ENCODE measurements around the gene VDAC1. TPM values are rescaled to one million over a fixed set of nuclear protein-coding genes. Genes with fewer than 3 reads are reported as not detected.

Gene VDAC1
- total and polyA plus RNA-seq, 2 of the 8 experiments (the other 6 are each of a cell fraction or from before 2014, with no cell fraction given): 111 to 301 TPM

DNA sequence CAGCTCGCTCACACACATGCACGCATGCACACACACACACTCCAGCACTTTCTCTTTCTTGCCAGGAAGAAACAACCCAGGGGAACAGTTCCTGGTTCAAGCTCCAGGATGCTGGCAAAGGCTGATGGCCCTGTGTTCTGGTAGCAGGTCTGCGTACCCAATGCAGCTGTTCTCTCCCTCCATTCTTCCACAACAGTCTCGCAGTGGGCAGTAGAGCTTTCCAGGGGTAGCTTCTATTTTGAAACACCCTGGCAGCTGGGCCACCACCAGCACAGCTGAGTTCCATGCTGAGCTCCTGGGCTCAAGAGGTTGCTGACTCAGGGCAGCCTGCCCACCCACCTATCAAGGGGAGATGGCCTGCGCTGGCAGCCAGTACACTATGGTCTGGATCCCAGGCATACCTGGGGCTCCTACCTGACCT is 4.7 kb downstream of the VDAC1 start (continued):
- TF ChIP-seq, protein P1, sequence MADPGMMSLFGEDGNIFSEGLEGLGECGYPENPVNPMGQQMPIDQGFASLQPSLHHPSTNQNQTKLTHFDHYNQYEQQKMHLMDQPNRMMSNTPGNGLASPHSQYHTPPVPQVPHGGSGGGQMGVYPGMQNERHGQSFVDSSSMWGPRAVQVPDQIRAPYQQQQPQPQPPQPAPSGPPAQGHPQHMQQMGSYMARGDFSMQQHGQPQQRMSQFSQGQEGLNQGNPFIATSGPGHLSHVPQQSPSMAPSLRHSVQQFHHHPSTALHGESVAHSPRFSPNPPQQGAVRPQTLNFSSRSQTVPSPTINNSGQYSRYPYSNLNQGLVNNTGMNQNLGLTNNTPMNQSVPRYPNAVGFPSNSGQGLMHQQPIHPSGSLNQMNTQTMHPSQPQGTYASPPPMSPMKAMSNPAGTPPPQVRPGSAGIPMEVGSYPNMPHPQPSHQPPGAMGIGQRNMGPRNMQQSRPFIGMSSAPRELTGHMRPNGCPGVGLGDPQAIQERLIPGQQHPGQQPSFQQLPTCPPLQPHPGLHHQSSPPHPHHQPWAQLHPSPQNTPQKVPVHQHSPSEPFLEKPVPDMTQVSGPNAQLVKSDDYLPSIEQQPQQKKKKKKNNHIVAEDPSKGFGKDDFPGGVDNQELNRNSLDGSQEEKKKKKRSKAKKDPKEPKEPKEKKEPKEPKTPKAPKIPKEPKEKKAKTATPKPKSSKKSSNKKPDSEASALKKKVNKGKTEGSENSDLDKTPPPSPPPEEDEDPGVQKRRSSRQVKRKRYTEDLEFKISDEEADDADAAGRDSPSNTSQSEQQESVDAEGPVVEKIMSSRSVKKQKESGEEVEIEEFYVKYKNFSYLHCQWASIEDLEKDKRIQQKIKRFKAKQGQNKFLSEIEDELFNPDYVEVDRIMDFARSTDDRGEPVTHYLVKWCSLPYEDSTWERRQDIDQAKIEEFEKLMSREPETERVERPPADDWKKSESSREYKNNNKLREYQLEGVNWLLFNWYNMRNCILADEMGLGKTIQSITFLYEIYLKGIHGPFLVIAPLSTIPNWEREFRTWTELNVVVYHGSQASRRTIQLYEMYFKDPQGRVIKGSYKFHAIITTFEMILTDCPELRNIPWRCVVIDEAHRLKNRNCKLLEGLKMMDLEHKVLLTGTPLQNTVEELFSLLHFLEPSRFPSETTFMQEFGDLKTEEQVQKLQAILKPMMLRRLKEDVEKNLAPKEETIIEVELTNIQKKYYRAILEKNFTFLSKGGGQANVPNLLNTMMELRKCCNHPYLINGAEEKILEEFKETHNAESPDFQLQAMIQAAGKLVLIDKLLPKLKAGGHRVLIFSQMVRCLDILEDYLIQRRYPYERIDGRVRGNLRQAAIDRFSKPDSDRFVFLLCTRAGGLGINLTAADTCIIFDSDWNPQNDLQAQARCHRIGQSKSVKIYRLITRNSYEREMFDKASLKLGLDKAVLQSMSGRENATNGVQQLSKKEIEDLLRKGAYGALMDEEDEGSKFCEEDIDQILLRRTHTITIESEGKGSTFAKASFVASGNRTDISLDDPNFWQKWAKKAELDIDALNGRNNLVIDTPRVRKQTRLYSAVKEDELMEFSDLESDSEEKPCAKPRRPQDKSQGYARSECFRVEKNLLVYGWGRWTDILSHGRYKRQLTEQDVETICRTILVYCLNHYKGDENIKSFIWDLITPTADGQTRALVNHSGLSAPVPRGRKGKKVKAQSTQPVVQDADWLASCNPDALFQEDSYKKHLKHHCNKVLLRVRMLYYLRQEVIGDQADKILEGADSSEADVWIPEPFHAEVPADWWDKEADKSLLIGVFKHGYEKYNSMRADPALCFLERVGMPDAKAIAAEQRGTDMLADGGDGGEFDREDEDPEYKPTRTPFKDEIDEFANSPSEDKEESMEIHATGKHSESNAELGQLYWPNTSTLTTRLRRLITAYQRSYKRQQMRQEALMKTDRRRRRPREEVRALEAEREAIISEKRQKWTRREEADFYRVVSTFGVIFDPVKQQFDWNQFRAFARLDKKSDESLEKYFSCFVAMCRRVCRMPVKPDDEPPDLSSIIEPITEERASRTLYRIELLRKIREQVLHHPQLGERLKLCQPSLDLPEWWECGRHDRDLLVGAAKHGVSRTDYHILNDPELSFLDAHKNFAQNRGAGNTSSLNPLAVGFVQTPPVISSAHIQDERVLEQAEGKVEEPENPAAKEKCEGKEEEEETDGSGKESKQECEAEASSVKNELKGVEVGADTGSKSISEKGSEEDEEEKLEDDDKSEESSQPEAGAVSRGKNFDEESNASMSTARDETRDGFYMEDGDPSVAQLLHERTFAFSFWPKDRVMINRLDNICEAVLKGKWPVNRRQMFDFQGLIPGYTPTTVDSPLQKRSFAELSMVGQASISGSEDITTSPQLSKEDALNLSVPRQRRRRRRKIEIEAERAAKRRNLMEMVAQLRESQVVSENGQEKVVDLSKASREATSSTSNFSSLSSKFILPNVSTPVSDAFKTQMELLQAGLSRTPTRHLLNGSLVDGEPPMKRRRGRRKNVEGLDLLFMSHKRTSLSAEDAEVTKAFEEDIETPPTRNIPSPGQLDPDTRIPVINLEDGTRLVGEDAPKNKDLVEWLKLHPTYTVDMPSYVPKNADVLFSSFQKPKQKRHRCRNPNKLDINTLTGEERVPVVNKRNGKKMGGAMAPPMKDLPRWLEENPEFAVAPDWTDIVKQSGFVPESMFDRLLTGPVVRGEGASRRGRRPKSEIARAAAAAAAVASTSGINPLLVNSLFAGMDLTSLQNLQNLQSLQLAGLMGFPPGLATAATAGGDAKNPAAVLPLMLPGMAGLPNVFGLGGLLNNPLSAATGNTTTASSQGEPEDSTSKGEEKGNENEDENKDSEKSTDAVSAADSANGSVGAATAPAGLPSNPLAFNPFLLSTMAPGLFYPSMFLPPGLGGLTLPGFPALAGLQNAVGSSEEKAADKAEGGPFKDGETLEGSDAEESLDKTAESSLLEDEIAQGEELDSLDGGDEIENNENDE (IDR thresholded peaks at IDR 0.05; ENCODE audit: insufficient replicate concordance, low read length): no peak
- TF ChIP-seq CBX8 (IDR thresholded peaks at IDR 0.05; ENCODE audit: borderline replicate concordance, low read depth, low read length) (no peak), FOSL1 (IDR thresholded peaks at IDR 0.05; ENCODE audit: insufficient read depth, low read depth, low read length) (no peak), TBP (IDR thresholded peaks at IDR 0.05; ENCODE audit: low read depth, low read length) (no peak), EZH2 (IDR thresholded peaks at IDR 0.05; ENCODE audit: low read depth, low read length, severe bottlenecking) (no peak), PHF8 (conservative IDR thresholded peaks at IDR 0.05; ENCODE audit: low read depth, low read length) (no peak), BCL11A (IDR thresholded peaks at IDR 0.05; ENCODE audit: low read depth in 2 of 2, low read length in 2 of 2) (no peak), POLR2AphosphoS5 (IDR thresholded peaks at IDR 0.05; ENCODE audit: low read depth, low read length) (no peak; the same call in 1 of the 2 replicates), BRCA1 (IDR thresholded peaks at IDR 0.05; ENCODE audit: low read depth, low read length) (no peak), MAFK (IDR thresholded peaks at IDR 0.05; ENCODE audit: low read depth, low read length) (no peak; the same call in 1 of the 2 replicates)
- TF ChIP-seq, protein P2, sequence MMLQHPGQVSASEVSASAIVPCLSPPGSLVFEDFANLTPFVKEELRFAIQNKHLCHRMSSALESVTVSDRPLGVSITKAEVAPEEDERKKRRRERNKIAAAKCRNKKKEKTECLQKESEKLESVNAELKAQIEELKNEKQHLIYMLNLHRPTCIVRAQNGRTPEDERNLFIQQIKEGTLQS (IDR thresholded peaks at IDR 0.05; ENCODE audit: insufficient read depth, low read depth, low read length): no peak

Measured in H1 (cell line).